ELR (cell line): ENCODE data around the gene OVOL3.
"Not testable (repeated sequence)": the region's sequence is repeated elsewhere in the genome, so short reads cannot be mapped to it uniquely, and the experiment has no call there.

Experiments used
- DNase-seq: peaks from one replicate; pipeline ENCODE4 v3.0.0-alpha.2; 2015; ENCODE audit warnings: low read depth

Gene OVOL3

GRCh38 chr19:36131221-36131620 lies 20.3 kb downstream of the OVOL3 start:
- not testable (repeated sequence) for DNase-seq

- not testable (repeated sequence) for DNase-seq
Observed at GRCh38 chr19:36134867-36135266, 23.9 kb downstream of the OVOL3 start.

- DNase-seq = peak; percentile 64
Observed at GRCh38 chr19:36136964-36137686, 26.2 kb downstream of the OVOL3 start.

- DNase-seq = no peak
Observed at GRCh38 chr19:36139120-36139472, 28.2 kb downstream of the OVOL3 start.

GRCh38 chr19:36139473-36140303 lies 28.7 kb downstream of the OVOL3 start, which contains the start of gene CAPNS1:
CAPNS1 (plus strand) TSS chr19:36140066; CDS start chr19:36141012, 946 bp downstream.
- DNase-seq = peak; percentile 95

GRCh38 chr19:36140304-36141038 lies 29.5 kb downstream of the OVOL3 start:
- DNase-seq = peak; percentile 79

GRCh38 chr19:36141039-36141927 lies 30.3 kb downstream of the OVOL3 start:
- peak; percentile 88 for DNase-seq

GRCh38 chr19:36142046-36142445 lies 31.1 kb downstream of the OVOL3 start:
- DNase-seq = no peak

DNA sequence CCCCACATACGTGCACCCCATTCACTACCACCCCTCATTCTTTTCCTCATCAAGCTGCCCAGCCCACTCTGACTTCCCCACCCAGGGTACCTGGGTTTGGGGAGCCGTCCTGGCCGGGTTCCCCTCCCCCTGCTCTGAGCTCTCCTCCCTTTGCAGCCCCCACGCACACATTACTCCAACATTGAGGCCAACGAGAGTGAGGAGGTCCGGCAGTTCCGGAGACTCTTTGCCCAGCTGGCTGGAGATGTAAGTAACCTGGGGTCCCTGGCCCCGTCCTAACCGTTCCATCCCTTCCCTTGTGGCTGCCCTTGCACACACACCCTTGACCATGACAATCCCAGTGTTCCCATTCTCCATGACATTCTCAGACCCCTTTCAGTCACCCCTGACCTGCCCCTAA lies 31.6 kb downstream of the OVOL3 start:
- no peak for DNase-seq

DNA sequence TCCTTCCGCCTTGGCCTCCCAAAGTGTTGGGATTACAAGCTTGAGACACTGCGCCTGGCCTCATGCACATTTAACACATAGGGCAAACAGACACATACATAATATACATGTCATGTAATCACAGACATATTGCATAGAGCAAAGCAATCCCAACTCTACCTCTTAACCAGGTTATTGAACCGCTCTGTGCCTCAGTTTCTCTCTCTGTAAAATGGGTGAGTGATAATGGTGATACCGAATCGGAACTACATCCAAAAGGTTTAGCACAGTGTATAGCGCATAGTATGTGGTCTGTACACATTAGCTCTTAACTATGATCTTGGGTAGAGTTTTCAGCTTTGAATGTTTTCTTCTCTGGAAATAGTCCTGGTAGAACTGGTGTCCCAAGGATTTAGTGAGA lies 33.7 kb downstream of the OVOL3 start:
- no peak for DNase-seq

DNA sequence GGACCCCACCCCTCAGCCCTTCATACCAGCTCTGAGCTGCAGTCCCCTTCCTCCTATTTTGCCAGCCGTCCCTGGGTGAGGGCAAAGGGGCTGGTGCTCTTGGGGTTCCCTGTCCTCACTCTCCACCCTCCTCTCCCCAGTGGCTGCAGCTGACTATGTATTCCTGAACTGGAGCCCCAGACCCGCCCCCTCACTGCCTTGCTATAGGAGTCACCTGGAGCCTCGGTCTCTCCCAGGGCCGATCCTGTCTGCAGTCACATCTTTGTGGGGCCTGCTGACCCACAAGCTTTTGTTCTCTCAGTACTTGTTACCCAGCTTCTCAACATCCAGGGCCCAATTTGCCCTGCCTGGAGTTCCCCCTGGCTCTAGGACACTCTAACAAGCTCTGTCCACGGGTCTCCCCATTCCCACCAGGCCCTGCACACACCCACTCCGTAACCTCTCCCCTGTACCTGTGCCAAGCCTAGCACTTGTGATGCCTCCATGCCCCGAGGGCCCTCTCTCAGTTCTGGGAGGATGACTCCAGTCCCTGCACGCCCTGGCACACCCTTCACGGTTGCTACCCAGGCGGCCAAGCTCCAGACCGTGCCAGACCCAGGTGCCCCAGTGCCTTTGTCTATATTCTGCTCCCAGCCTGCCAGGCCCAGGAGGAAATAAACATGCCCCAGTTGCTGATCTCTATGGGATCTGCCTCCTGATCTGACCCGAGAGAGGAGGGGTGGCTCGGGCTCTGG lies 38.9 kb downstream of the OVOL3 start:
- no peak for DNase-seq

GRCh38 chr19:36150586-36150985 lies 39.6 kb downstream of the OVOL3 start:
- DNase-seq = no peak

DNA sequence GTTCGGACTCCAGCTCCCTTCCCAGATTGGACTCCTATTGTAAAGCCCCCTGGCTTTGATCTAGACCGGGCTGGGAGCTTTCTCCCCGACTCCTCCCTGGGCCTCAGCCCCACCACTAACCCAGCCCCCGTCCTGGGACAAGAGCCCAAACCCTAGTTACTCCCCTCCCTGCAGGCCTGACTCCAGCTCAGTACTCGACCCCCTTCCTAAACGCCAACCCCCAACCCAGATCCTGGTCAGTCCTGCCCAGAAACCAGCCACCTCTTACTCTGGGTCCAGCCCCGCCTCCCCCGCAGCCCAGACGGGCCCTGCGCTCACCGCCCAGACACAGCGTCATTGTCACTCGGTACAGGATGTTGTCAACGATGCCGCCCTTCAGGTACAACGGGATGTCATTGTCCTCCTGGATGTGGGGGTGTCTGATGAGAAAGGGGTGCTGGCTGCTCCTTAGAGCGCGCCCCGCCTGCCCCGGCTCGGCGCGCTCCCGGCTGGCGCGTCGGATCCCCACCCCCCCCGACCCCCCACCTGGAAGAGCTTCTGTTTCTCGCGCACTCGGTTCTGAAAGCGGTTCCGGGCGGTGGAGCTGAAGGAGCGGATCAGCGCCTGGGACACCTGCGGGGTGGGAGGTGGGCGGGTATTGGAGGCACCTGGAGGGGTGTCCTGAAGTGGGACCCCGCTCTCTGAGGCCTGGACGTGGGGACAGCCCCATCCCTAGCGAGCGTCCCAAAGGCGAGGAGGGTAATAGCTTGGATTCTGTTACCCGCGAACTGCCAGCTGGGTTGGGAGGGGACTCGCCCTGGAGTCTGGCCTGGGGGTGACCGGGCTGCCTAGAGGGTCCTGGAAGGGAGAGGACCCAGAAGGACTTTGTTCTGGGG lies 40.4 kb downstream of the OVOL3 start:
- no peak for DNase-seq

DNA sequence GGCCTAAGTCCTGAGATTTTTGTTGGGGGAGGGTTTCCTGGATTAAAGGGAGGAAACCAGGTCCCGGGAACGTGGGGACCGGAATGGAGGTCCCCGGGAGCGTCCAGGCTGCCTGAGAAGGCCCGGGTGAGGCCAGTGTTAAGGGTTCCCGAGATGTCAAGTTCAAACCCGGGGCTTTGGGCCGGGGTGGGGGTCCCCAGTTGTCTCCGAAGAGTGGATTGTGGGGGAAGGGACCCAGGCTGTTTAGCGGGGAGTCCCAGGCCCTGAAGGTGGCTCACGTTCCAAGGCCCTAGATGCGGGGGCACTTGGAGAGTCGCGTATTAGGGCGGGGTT lies 41.0 kb downstream of the OVOL3 start:
- no peak for DNase-seq

DNA sequence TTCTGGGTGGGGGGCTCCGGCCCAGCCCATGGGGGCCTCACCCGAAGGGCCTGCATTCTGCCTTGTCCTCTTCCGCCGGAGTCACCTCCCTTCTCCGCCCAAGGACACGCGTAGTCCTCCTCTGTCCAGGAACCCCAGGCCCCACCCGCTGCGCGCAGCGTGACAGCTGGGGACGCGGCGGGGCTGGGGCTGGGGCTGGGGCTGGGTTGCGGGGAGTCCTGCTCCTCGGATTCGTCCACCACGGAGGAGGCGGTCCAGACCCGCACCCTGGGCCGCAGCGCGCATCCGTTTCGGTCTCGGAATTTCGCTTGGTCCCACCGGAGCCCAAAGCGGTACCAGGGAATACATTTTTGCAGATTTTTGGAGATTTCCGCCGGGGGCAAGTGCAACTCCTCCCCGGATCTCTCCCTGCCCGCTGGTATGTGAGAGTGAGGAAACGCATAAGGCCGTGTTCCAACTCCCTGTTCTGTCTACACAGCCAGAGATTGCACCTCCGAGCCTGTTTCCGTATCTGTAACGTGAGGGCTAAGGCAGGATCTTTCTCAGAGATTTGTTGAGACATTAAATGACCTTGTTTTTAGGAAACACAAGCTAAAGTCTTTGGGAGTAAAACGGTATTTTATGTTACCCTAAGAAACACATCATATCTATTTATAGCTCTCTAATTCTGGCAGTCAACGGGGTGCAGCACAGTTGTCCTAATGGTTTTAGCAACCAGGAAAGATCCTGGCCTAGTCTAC lies 41.6 kb downstream of the OVOL3 start, which contains the start of gene COX7A1:
Gene COX7A1 (minus strand): TSS at position 96 of the 740 bp plus-strand sequence. CDS start 40 bp downstream, at position 56.
- DNase-seq = no peak

GRCh38 chr19:36153126-36153525 lies 42.2 kb downstream of the OVOL3 start:
- DNase-seq = no peak

DNA sequence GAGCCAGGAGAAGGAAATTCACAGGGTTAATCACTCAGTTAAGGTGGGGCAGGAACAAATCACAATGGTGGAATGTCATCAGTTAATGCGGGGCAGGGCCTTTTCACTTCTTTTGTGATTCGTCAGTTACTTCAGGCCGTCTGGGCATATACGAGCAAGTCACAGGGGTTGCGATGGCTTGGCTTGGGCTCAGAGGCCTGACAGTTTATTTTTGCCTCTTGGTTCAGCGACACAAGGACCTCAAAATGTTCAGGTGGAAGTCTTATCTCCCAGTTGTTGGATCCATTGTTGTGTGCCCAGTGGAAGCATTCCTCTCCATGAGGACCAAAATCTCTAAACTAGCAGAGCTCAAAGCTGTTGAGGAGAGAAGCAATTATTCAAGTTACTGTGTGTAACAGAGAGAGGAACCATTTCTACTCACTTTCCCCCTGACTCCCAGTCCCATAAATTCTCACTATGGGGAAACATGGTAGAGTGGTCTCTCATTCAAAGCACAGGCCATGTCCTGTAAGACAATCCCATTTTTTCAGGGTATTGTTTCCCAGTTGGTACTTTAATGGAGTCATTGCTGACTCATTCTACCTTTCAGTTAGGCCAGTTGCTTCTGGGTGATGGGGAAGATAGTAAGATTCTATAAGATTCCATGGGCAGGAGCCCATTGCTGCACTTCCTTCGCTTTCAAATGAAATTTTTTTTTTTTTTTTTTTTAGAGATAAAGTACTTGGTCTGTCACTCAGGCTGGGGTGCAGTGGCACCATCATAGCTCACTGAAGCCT lies 50.1 kb downstream of the OVOL3 start:
- no peak for DNase-seq
